Measurements from ENCODE around the gene MORC2. TPM values are rescaled to one million over a fixed set of nuclear protein-coding genes. Genes with fewer than 3 reads are reported as not detected.
A peak's percentile ranks its signal among the peaks of the same experiment; 100 is the strongest.

Gene MORC2
- total RNA-seq, 2 donors from 2014 or later: 19.2 to 24.9 TPM

GRCh38 chr22:30920407-30920806 lies 48.2 kb downstream of the MORC2 start:
- Mint-ChIP-seq H3K36me3 (ENCODE audit: low read depth) (peaks cover 8% of the 10 kb centered on the region), H3K4me3 (peak overlapping the region; percentile 78), H3K4me1 (peaks cover 5% of the 10 kb centered on the region), H3K9me3 (no peaks in the 10 kb centered on the region), H3K27ac (no peak overlapping the region), H3K27me3 (no peaks in the 10 kb centered on the region)
- peak; percentile 77 for ATAC-seq (replicated peaks)

- peaks cover 5% of the 10 kb centered on the region for H3K4me1 Mint-ChIP-seq
- peak overlapping the region; percentile 78 for H3K4me3 Mint-ChIP-seq
- H3K9me3 Mint-ChIP-seq: no peaks in the 10 kb centered on the region
- no peak overlapping the region for H3K27ac Mint-ChIP-seq
- no peak for ATAC-seq (replicated peaks)
- H3K27me3 Mint-ChIP-seq: no peaks in the 10 kb centered on the region
- H3K36me3 Mint-ChIP-seq (ENCODE audit: low read depth): peaks cover 4% of the 10 kb centered on the region
Measured at GRCh38 chr22:30919973-30920372, 48.6 kb downstream of the MORC2 start.

GRCh38 chr22:30918761-30919160 lies 49.8 kb downstream of the MORC2 start:
- Mint-ChIP-seq H3K4me1 (peaks cover 5% of the 10 kb centered on the region), H3K36me3 (ENCODE audit: low read depth) (no peaks in the 10 kb centered on the region), H3K27me3 (no peaks in the 10 kb centered on the region), H3K4me3 (no peak overlapping the region), H3K9me3 (no peaks in the 10 kb centered on the region), H3K27ac (no peak overlapping the region)
- no peak for ATAC-seq (replicated peaks)

- ATAC-seq (replicated peaks): no peak
- Mint-ChIP-seq H3K9me3 (no peaks in the 10 kb centered on the region), H3K4me3 (no peak overlapping the region), H3K4me1 (no peaks in the 10 kb centered on the region), H3K27ac (no peak overlapping the region), H3K27me3 (no peaks in the 10 kb centered on the region), H3K36me3 (ENCODE audit: low read depth) (peaks cover 26% of the 10 kb centered on the region)
Measured at GRCh38 chr22:30910358-30910757, 58.2 kb downstream of the MORC2 start.

GRCh38 chr22:30909306-30909705 lies 59.3 kb downstream of the MORC2 start:
- H3K36me3 Mint-ChIP-seq (ENCODE audit: low read depth): peaks cover 31% of the 10 kb centered on the region

GRCh38 chr22:30908051-30908461 lies 60.5 kb downstream of the MORC2 start:
- H3K4me1 Mint-ChIP-seq: no peaks in the 10 kb centered on the region
- H3K9me3 Mint-ChIP-seq: no peaks in the 10 kb centered on the region
- H3K27ac Mint-ChIP-seq: no peak overlapping the region
- H3K36me3 Mint-ChIP-seq (ENCODE audit: low read depth): peaks cover 35% of the 10 kb centered on the region
- no peaks in the 10 kb centered on the region for H3K27me3 Mint-ChIP-seq
- no peak overlapping the region for H3K4me3 Mint-ChIP-seq
- ATAC-seq (replicated peaks): no peak

More at GRCh38 chr22:30909306-30909705, 59.3 kb downstream of the MORC2 start:
- H3K27me3 Mint-ChIP-seq: no peaks in the 10 kb centered on the region
- ATAC-seq (replicated peaks): no peak
- H3K4me1 Mint-ChIP-seq: no peaks in the 10 kb centered on the region
- H3K4me3 Mint-ChIP-seq: no peak overlapping the region
- no peak overlapping the region for H3K27ac Mint-ChIP-seq
- no peaks in the 10 kb centered on the region for H3K9me3 Mint-ChIP-seq

GRCh38 chr22:30906946-30907345 lies 61.6 kb downstream of the MORC2 start:
- Mint-ChIP-seq H3K4me1 (no peaks in the 10 kb centered on the region), H3K27ac (no peak overlapping the region), H3K27me3 (no peaks in the 10 kb centered on the region), H3K9me3 (no peaks in the 10 kb centered on the region), H3K36me3 (ENCODE audit: low read depth) (peaks cover 41% of the 10 kb centered on the region), H3K4me3 (no peak overlapping the region)
- no peak for ATAC-seq (replicated peaks)

- peaks cover 44% of the 10 kb centered on the region for H3K36me3 Mint-ChIP-seq (ENCODE audit: low read depth)
- H3K27me3 Mint-ChIP-seq: no peaks in the 10 kb centered on the region
- no peaks in the 10 kb centered on the region for H3K4me1 Mint-ChIP-seq
- H3K27ac Mint-ChIP-seq: no peak overlapping the region
- H3K4me3 Mint-ChIP-seq: no peak overlapping the region
- no peak for ATAC-seq (replicated peaks)
- no peaks in the 10 kb centered on the region for H3K9me3 Mint-ChIP-seq
Measured at GRCh38 chr22:30906411-30906810, 62.2 kb downstream of the MORC2 start.

- Mint-ChIP-seq H3K4me1 (no peaks in the 10 kb centered on the region), H3K27ac (no peak overlapping the region), H3K9me3 (no peaks in the 10 kb centered on the region), H3K36me3 (ENCODE audit: low read depth) (peaks cover 43% of the 10 kb centered on the region), H3K27me3 (no peaks in the 10 kb centered on the region), H3K4me3 (no peak overlapping the region)
- ATAC-seq (replicated peaks): no peak
Measured at GRCh38 chr22:30905696-30906341, 62.8 kb downstream of the MORC2 start.

GRCh38 chr22:30903876-30904460 lies 64.6 kb downstream of the MORC2 start:
- Mint-ChIP-seq H3K9me3 (no peaks in the 10 kb centered on the region), H3K27ac (no peak overlapping the region), H3K36me3 (ENCODE audit: low read depth) (peaks cover 25% of the 10 kb centered on the region), H3K27me3 (no peaks in the 10 kb centered on the region), H3K4me3 (no peak overlapping the region), H3K4me1 (no peaks in the 10 kb centered on the region)
- ATAC-seq (replicated peaks): no peak

GRCh38 chr22:30902496-30903357 lies 65.8 kb downstream of the MORC2 start:
- Mint-ChIP-seq H3K4me1 (no peaks in the 10 kb centered on the region), H3K4me3 (no peak overlapping the region), H3K27me3 (no peaks in the 10 kb centered on the region), H3K27ac (no peak overlapping the region), H3K36me3 (ENCODE audit: low read depth) (peaks cover 23% of the 10 kb centered on the region), H3K9me3 (no peaks in the 10 kb centered on the region)
- ATAC-seq (replicated peaks): no peak

- Mint-ChIP-seq H3K4me3 (peak overlapping the region; percentile 31), H3K27ac (peak overlapping the region; percentile 51), H3K36me3 (ENCODE audit: low read depth) (peaks cover 4% of the 10 kb centered on the region), H3K4me1 (peaks cover 13% of the 10 kb centered on the region), H3K27me3 (no peaks in the 10 kb centered on the region), H3K9me3 (no peaks in the 10 kb centered on the region)
- ATAC-seq (replicated peaks): no peak
Measured at GRCh38 chr22:30894371-30894740, 74.2 kb downstream of the MORC2 start.

GRCh38 chr22:30893434-30894370 lies 74.9 kb downstream of the MORC2 start:
- H3K4me3 Mint-ChIP-seq: peak overlapping the region; percentile 31
- no peak for ATAC-seq (replicated peaks)

GRCh38 chr22:30892731-30893221 lies 75.8 kb downstream of the MORC2 start:
- H3K27ac Mint-ChIP-seq: peak overlapping the region; percentile 35
- no peak for ATAC-seq (replicated peaks)
- peaks cover 13% of the 10 kb centered on the region for H3K4me1 Mint-ChIP-seq
- peaks cover 4% of the 10 kb centered on the region for H3K36me3 Mint-ChIP-seq (ENCODE audit: low read depth)
- H3K27me3 Mint-ChIP-seq: no peaks in the 10 kb centered on the region
- no peak overlapping the region for H3K4me3 Mint-ChIP-seq
- no peaks in the 10 kb centered on the region for H3K9me3 Mint-ChIP-seq

More at GRCh38 chr22:30893434-30894370, 74.9 kb downstream of the MORC2 start:
- Mint-ChIP-seq H3K9me3 (no peaks in the 10 kb centered on the region), H3K36me3 (ENCODE audit: low read depth) (peaks cover 4% of the 10 kb centered on the region), H3K27ac (peak overlapping the region; percentile 51), H3K27me3 (no peaks in the 10 kb centered on the region), H3K4me1 (peaks cover 13% of the 10 kb centered on the region)

Measured in activated T-helper 17 cell treated with anti-CD3 and anti-CD28 coated beads, Interleukin-2, amount 50 U/mL, for 72 hours (primary cell).